Measurements from ENCODE around the gene TBC1D3G. TPM values are rescaled to one million over a fixed set of nuclear protein-coding genes. Genes with fewer than 3 reads are reported as not detected.
A peak's percentile ranks its signal among the peaks of the same experiment; 100 is the strongest.
"Not testable (repeated sequence)": the region's sequence is repeated elsewhere in the genome, so short reads cannot be mapped to it uniquely, and the experiment has no call there.

The TBC1D3G gene
- total RNA-seq = 1 to 10 TPM in 1 of 4 donors, not detected in 3; 1.8 TPM

- not testable (repeated sequence) for ATAC-seq (ENCODE audit: low FRiP score)
These were observed at the start of gene TBC1D3G for GRCh38 chr17:36323584-36323983. TSS of gene TBC1D3G (plus strand) at chr17:36323884. CDS start at chr17:36325412, 1,528 bp downstream.

GRCh38 chr17:36283256-36283655 lies 40.4 kb upstream of the TBC1D3G start:
- DNase-seq (ENCODE audit: low spot score) = not testable (repeated sequence)
- ATAC-seq (ENCODE audit: low FRiP score) = peak; percentile 96

More at GRCh38 chr17:36323584-36323983, at the start of gene TBC1D3G:
- not testable (repeated sequence) for DNase-seq (ENCODE audit: low spot score)

DNA sequence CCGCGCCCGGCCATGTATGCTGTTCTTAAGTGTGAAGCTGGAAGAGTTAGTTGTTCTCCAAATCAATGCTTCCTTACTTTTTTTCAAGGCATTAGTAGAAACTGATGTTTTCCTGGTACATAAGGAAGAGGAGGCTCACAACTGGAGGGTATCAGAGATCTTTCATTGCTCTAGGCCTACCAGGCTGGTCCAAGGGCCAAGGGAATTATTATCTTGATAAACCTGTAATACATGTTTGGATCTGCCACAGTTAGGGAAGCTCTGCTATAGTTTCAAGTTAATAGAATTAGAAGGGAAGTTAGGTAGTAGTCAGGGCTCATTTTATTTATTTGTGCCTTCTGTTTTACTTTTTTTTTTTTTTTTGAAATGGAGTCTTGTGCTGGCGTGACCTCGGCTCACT lies 39.5 kb upstream of the TBC1D3G start:
- DNase-seq (ENCODE audit: low spot score); ATAC-seq (ENCODE audit: low FRiP score): not testable (repeated sequence)

DNA sequence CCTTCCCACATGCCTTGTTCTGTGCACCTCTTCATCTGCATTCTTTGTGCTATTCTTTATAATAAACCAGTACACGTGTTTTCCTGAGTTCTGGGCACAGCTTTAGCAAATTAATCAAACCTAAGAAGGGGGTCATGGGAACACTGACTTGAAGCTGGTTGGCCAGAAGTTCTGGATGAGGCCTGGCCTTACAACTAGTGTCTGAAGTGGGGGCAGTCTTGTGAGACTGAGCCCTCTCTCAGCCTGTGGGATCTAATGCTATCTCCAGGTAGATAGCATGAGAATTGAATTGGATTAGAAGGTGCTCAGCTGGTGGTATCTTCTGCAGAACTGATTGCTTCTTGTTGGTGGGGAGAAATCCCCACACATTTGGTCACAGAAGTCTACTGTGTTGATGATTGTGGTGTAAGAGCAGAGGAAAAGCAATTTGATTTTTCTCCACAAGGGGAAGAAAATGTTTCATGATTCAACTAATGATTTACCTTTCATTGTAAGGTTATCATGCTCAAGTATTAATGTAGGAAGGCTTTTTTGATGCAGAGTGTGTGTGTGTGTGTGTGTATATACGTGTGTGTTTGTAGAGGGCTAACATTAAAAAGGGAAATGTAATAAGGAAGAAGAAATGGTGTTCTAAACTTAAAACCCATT lies 33.6 kb upstream of the TBC1D3G start:
- DNase-seq (ENCODE audit: low spot score); ATAC-seq (ENCODE audit: low FRiP score): not testable (repeated sequence)

DNA sequence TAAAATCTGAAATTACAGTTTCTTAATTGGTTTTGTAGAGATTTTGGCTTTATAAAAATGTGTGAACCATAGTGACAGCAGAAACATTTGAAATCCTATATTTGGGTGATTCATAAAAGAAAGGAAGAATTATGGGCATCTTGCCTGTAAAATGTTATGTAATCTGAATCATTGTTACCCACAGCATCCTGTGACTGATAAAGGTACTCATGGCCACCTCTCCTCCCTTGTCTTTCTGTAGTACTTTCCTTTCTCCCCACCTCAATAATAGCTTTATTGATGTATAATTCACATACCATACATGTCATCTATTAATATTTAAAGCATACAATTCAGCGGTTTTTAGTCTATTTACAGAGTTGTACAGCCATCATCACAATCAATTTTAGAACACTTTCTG lies 28.5 kb upstream of the TBC1D3G start:
- not testable (repeated sequence) for DNase-seq (ENCODE audit: low spot score); ATAC-seq (ENCODE audit: low FRiP score)

GRCh38 chr17:36315736-36316135 lies 7.9 kb upstream of the TBC1D3G start:
- not testable (repeated sequence) for ATAC-seq (ENCODE audit: low FRiP score); DNase-seq (ENCODE audit: low spot score)

DNA sequence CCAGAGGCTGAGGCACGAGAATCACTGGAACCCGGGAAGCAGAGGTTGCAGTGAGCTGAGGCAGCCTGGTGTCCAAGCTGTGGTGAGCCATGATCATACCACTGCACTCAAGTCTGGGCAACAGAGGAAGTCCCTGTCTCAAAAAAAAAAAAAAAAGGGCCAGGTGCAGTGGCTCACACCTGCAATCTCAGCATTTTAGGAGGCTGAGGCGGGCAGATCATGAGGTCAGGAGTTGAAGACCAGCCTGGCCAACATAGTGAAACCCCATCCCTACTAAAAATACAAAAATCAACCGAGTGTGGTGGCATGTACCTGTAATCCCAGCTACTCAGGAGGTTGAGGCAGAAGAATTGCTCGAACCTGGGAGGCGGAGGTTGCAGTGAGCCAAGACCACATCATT lies 38.8 kb downstream of the TBC1D3G start:
- ATAC-seq (ENCODE audit: low FRiP score); DNase-seq (ENCODE audit: low spot score): not testable (repeated sequence)

- ATAC-seq (ENCODE audit: low FRiP score); DNase-seq (ENCODE audit: low spot score): not testable (repeated sequence)
These were observed 52.3 kb downstream of the TBC1D3G start for GRCh38 chr17:36375938-36376337.

Small RNA genes within 50 kb of the gene (small RNA-seq; reads per million reads assigned to genes)
- gene RF00019 = not detected

Other genes with a start within 250 kb of the TBC1D3G start
- gene CCL3, start 233.7 kb upstream of the TBC1D3G start, total RNA-seq = 10 to 100 TPM in 2 of 4 donors, 1 to 10 TPM in 2; 4.1 to 12.1 (median 8.0) TPM
- gene CCL4, start 220.1 kb upstream of the TBC1D3G start, total RNA-seq = 10 to 100 TPM in 3 of 4 donors, 1 to 10 TPM in 1; 8.6 to 13.3 (median 11.3) TPM
- 1 to 10 TPM; 1.5 to 6.9 (median 2.4) TPM for gene TBC1D3B, start 147.2 kb upstream of the TBC1D3G start, total RNA-seq
- gene CCL3L1, start 127.1 kb upstream of the TBC1D3G start, total RNA-seq = under 1 TPM in 3 of 4 donors, not detected in 1; 0.48 to 0.93 (median 0.88) TPM
- 1 to 10 TPM in 3 of 4 donors, not detected in 1; 1.1 to 3.2 (median 3.1) TPM for gene CCL4L2, start 112.8 kb upstream of the TBC1D3G start, total RNA-seq
- under 1 TPM in 1 of 4 donors, not detected in 3; 0.28 TPM for gene TBC1D3I, start 59.3 kb upstream of the TBC1D3G start, total RNA-seq
- gene TBC1D3H, start 64.6 kb downstream of the TBC1D3G start, total RNA-seq = not detected
- 10 to 100 TPM; 19.8 to 35.2 (median 25.4) TPM for gene ZNHIT3, start 162.8 kb downstream of the TBC1D3G start, total RNA-seq
- 100 to 1,000 TPM in 1 of 4 donors, 10 to 100 TPM in 3; 25.6 to 103 (median 39.6) TPM for gene MYO19, start 211.0 kb downstream of the TBC1D3G start, total RNA-seq
- 10 to 100 TPM in 1 of 4 donors, 1 to 10 TPM in 3; 3.8 to 15.3 (median 7.2) TPM for gene PIGW, start 211.1 kb downstream of the TBC1D3G start, total RNA-seq
- 10 to 100 TPM; 54.3 to 80.9 (median 63.1) TPM for gene GGNBP2, start 221.0 kb downstream of the TBC1D3G start, total RNA-seq